ENCODE results near the gene GYG1. TPM values are rescaled to one million over a fixed set of nuclear protein-coding genes. Genes with fewer than 3 reads are reported as not detected.
A peak's percentile ranks its signal among the peaks of the same experiment; 100 is the strongest.

The GYG1 gene
- total and polyA plus RNA-seq, 2 of the 4 experiments (the other 2 are of a cell fraction): 48.4 to 90.3 TPM

DNA sequence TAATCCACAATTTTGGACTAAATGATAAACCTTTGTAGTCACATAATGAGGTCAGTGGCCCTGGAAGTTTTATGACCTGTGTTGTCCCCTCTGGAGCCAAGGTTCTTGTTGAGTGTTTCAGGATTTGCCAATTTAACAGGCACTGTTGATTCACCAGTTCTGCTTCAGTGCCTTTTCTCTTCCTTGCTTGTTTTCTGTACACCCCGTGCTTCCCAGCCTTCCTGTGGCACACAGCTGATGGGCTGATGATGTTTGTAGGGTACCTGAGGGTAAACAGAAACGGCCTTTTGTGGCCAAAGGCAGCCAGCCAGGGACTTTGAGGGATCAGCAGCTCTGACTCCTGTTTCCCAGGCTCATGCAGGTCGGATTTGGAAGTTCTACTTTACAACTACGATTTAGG, 13.3 kb downstream of the GYG1 start:
- peak; percentile 68 for DNase-seq
- BruUV-seq (replicated peaks): no TSS peak
- in situ Hi-C loops (cut with MboI; ENCODE audit: low sequenced_read_pairs): no loop called here
- Histone ChIP-seq H2BK20ac (ENCODE audit: low read depth, low read length) (peak overlapping the region; percentile 95), H2AFZ (replicated peaks; ENCODE audit: low read length, poor library complexity) (peak overlapping the region; percentile 64), H3K9ac (ENCODE audit: low read depth, low read length) (peak overlapping the region; percentile 43), H3K9me3 (ENCODE audit: control insufficient read depth, insufficient read depth, low read length) (no peaks in the 10 kb centered on the region), H3K56ac (ENCODE audit: extremely low read depth, insufficient read depth, low read length) (peak overlapping the region; percentile 33; the same call in 1 of the 2 replicates), H4K8ac (ENCODE audit: low read depth in 2 of 2, low read length in 2 of 2) (peak overlapping the region; percentile 37 to 85; a peak in 3 of 4 replicates), H2AK9ac (replicated peaks; ENCODE audit: low read depth, low read length, poor library complexity) (peak overlapping the region; percentile 13), H2AK5ac (ENCODE audit: low read depth, low read length) (peak overlapping the region; percentile 71), H4K91ac (ENCODE audit: insufficient read depth, low read depth, low read length) (peak overlapping the region; percentile 71), H2BK120ac (ENCODE audit: low read depth, low read length) (peak overlapping the region; percentile 89), H3K4ac (ENCODE audit: low read depth, low read length) (peak overlapping the region; percentile 88), H4K20me1 (ENCODE audit: insufficient read depth, low read length) (no peaks in the 10 kb centered on the region), H3K18ac (ENCODE audit: low read depth, low read length) (peak overlapping the region; percentile 82), H2BK5ac (ENCODE audit: low read depth, low read length, poor library complexity, severe bottlenecking) (peak overlapping the region; percentile 81), H3K4me3 (ENCODE audit: insufficient read depth, low read depth, low read length) (no peak overlapping the region), H2BK15ac (ENCODE audit: low read depth, low read length) (peak overlapping the region; percentile 93; the same call in 2 of the 3 replicates), H4K5ac (ENCODE audit: low read depth, low read length) (peak overlapping the region; percentile 76), H3K14ac (replicated peaks; ENCODE audit: low read depth, low read length) (peak overlapping the region; percentile 55), H3K23ac (ENCODE audit: low read depth, low read length) (peak overlapping the region; percentile 15), H3K9me1 (ENCODE audit: insufficient read depth, low read length) (peaks cover 25% of the 10 kb centered on the region), H3K4me2 (ENCODE audit: low read depth, low read length) (peak overlapping the region; percentile 30), H3K4me1 (ENCODE audit: control insufficient read depth, insufficient read depth, low read length) (peaks cover 14% of the 10 kb centered on the region), H3K79me1 (ENCODE audit: low read depth in 1 of 2, low read length in 2 of 2) (peaks cover 23 to 57% of the 10 kb centered on the region in 2 experiments), H3K27me3 (ENCODE audit: control insufficient read depth, insufficient read depth, low read length) (no peaks in the 10 kb centered on the region), H3K27ac (ENCODE audit: insufficient read depth, low read length) (peak overlapping the region; percentile 83), H3K36me3 (ENCODE audit: control insufficient read depth, insufficient read depth, low read length) (peaks cover 17% of the 10 kb centered on the region)
- WGBS, 2 experiments (ENCODE audit: extremely low coverage in 2 of 2, insufficient read length in 1 of 2): 20% methylated on average over 2 of the region's 4 CpGs; no CpG with 5 or more reads in 1 of the 2 experiments
- CTCF ChIA-PET: no interaction called here
- TF ChIP-seq MAZ (IDR thresholded peaks at IDR 0.05; ENCODE audit: borderline replicate concordance, low read depth, low read length): no peak
- TF ChIP-seq BHLHE40 (IDR thresholded peaks at IDR 0.05; ENCODE audit: low read depth, low read length): no peak
- TF ChIP-seq MAFK (IDR thresholded peaks at IDR 0.05; ENCODE audit: low read depth, low read length): no peak
- no peak for TF ChIP-seq MXI1 (IDR thresholded peaks at IDR 0.05; ENCODE audit: borderline replicate concordance, low read depth, low read length)
- no peak for TF ChIP-seq CHD1 (IDR thresholded peaks at IDR 0.05; ENCODE audit: low read depth, low read length)
- no peak for TF ChIP-seq POLR2A (IDR thresholded peaks at IDR 0.05; ENCODE audit: low read depth, low read length)
- TF ChIP-seq, protein P1, sequence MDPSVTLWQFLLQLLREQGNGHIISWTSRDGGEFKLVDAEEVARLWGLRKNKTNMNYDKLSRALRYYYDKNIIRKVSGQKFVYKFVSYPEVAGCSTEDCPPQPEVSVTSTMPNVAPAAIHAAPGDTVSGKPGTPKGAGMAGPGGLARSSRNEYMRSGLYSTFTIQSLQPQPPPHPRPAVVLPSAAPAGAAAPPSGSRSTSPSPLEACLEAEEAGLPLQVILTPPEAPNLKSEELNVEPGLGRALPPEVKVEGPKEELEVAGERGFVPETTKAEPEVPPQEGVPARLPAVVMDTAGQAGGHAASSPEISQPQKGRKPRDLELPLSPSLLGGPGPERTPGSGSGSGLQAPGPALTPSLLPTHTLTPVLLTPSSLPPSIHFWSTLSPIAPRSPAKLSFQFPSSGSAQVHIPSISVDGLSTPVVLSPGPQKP (IDR thresholded peaks at IDR 0.05; ENCODE audit: borderline replicate concordance, low read depth, low read length): no peak
- no peak for TF ChIP-seq FOS (IDR thresholded peaks at IDR 0.05; ENCODE audit: low read depth, low read length)
- no peak for TF ChIP-seq RFX5 (IDR thresholded peaks at IDR 0.05; ENCODE audit: low read depth, low read length)
- no peak for TF ChIP-seq NFE2L2 (IDR thresholded peaks at IDR 0.05; ENCODE audit: low read depth, low read length)
- TF ChIP-seq, protein P2, sequence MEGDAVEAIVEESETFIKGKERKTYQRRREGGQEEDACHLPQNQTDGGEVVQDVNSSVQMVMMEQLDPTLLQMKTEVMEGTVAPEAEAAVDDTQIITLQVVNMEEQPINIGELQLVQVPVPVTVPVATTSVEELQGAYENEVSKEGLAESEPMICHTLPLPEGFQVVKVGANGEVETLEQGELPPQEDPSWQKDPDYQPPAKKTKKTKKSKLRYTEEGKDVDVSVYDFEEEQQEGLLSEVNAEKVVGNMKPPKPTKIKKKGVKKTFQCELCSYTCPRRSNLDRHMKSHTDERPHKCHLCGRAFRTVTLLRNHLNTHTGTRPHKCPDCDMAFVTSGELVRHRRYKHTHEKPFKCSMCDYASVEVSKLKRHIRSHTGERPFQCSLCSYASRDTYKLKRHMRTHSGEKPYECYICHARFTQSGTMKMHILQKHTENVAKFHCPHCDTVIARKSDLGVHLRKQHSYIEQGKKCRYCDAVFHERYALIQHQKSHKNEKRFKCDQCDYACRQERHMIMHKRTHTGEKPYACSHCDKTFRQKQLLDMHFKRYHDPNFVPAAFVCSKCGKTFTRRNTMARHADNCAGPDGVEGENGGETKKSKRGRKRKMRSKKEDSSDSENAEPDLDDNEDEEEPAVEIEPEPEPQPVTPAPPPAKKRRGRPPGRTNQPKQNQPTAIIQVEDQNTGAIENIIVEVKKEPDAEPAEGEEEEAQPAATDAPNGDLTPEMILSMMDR (conservative IDR thresholded peaks at IDR 0.05; ENCODE audit: low read depth, low read length): no peak
- TF ChIP-seq, protein P3, sequence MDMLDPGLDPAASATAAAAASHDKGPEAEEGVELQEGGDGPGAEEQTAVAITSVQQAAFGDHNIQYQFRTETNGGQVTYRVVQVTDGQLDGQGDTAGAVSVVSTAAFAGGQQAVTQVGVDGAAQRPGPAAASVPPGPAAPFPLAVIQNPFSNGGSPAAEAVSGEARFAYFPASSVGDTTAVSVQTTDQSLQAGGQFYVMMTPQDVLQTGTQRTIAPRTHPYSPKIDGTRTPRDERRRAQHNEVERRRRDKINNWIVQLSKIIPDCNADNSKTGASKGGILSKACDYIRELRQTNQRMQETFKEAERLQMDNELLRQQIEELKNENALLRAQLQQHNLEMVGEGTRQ (IDR thresholded peaks at IDR 0.05; ENCODE audit: low read depth, low read length): no peak
- TF ChIP-seq SMC3 (IDR thresholded peaks at IDR 0.05; ENCODE audit: low read depth, low read length): no peak
- no peak for TF ChIP-seq CEBPB (IDR thresholded peaks at IDR 0.05; ENCODE audit: low read depth, low read length)
- TF ChIP-seq RCOR1 (IDR thresholded peaks at IDR 0.05; ENCODE audit: insufficient replicate concordance, low read length): no peak
- no peak for TF ChIP-seq RAD21 (IDR thresholded peaks at IDR 0.05; ENCODE audit: low read length)
- POLR2A ChIA-PET (ENCODE audit: unreplicated experiment): no interaction called here
- intact Hi-C loops (cut with micrococcal nuclease): no loop called here
- ATAC-seq (ENCODE audit: low read depth): no peak; the same call in 1 of the 2 replicates
- dilution Hi-C loops (cut with HindIII; ENCODE audit: low sequenced_read_pairs, unreplicated experiment): no loop called here
